ENCODE data around the gene SFXN5. TPM values are rescaled to one million over a fixed set of nuclear protein-coding genes. Genes with fewer than 3 reads are reported as not detected.

Gene SFXN5
- polyA plus RNA-seq, 3 donors = 5.9 to 28.6 (median 9.5) TPM

GRCh38 chr2:72913486-72914205 lies 157.9 kb downstream of the SFXN5 start:
- Mint-ChIP-seq H3K4me3 (peak overlapping the region in 1 of 2 donors; percentile 81), H3K27ac (no peak overlapping the region), H3K36me3 (peaks cover 3% of the 10 kb centered on the region in 2 donors), H3K9me3 (peaks cover 0 to 36% (median 14%) of the 10 kb centered on the region in 7 donors), H3K4me1 (peaks cover 13% of the 10 kb centered on the region), H3K27me3 (ENCODE audit: low read depth in 3 of 3) (peaks cover 77 to 93% (median 84%) of the 10 kb centered on the region in 3 donors)
- peaks cover 83 to 92% of the 10 kb centered on the region in 2 donors for H3K27me3 ChIP-seq (ENCODE audit: control insufficient read depth in 2 of 2, insufficient read depth in 2 of 2, low read length in 2 of 2)
- H2AFZ ChIP-seq (ENCODE audit: insufficient read depth, low read depth, low read length, poor library complexity, severe bottlenecking) = no peak overlapping the region
- no peak overlapping the region for H3K4me3 ChIP-seq (replicated peaks in 1 of 3; ENCODE audit: low read depth in 2 of 3, low read length in 3 of 3)
- DNase-seq = no peak
- no peaks in the 10 kb centered on the region for H3K79me2 ChIP-seq (ENCODE audit: insufficient read depth, low read length)
- H3K36me3 ChIP-seq (replicated peaks in 1 of 2; ENCODE audit: control insufficient read depth in 1 of 2, insufficient read depth in 2 of 2, low read length in 2 of 2) = no peaks in the 10 kb centered on the region
- intact Hi-C loops (cut with micrococcal nuclease) = no loop called here
- H3K4me2 ChIP-seq (replicated peaks; ENCODE audit: extremely low read depth, low read length, poor library complexity, severe bottlenecking) = no peak overlapping the region
- H3K9ac ChIP-seq (ENCODE audit: insufficient read depth, low read length, poor library complexity, severe bottlenecking) = no peak overlapping the region
- H3K9me3 ChIP-seq (replicated peaks in 1 of 2; ENCODE audit: control insufficient read depth in 1 of 2, insufficient read depth in 1 of 2, low read length in 2 of 2) = peaks cover under 1 to 38% of the 10 kb centered on the region in 2 donors
- no peak overlapping the region for H3K27ac ChIP-seq (ENCODE audit: low read depth in 1 of 2, low read length in 2 of 2)
- TF ChIP-seq CTCF (IDR thresholded peaks at IDR 0.05) = no peak
- H3K4me1 ChIP-seq (ENCODE audit: control insufficient read depth in 1 of 2, insufficient read depth in 2 of 2, low read length in 2 of 2) = peaks cover 16 to 29% of the 10 kb centered on the region in 2 donors
- no peaks in the 10 kb centered on the region for H4K20me1 ChIP-seq (ENCODE audit: insufficient read depth, low read length)
- 24% methylated on average over 2 of the region's 7 CpGs for WGBS (ENCODE audit: insufficient coverage)

GRCh38 chr2:72911256-72911655 lies 160.3 kb downstream of the SFXN5 start:
- Histone ChIP-seq H3K4me1 (ENCODE audit: control insufficient read depth in 1 of 2, insufficient read depth in 2 of 2, low read length in 2 of 2) (peaks cover 6 to 7% of the 10 kb centered on the region in 2 donors), H3K36me3 (replicated peaks in 1 of 2; ENCODE audit: control insufficient read depth in 1 of 2, insufficient read depth in 2 of 2, low read length in 2 of 2) (no peaks in the 10 kb centered on the region), H4K20me1 (ENCODE audit: insufficient read depth, low read length) (no peaks in the 10 kb centered on the region), H3K9ac (ENCODE audit: insufficient read depth, low read length, poor library complexity, severe bottlenecking) (no peak overlapping the region), H2AFZ (ENCODE audit: insufficient read depth, low read depth, low read length, poor library complexity, severe bottlenecking) (no peak overlapping the region), H3K4me3 (replicated peaks in 1 of 3; ENCODE audit: low read depth in 2 of 3, low read length in 3 of 3) (no peak overlapping the region), H3K9me3 (replicated peaks in 1 of 2; ENCODE audit: control insufficient read depth in 1 of 2, insufficient read depth in 1 of 2, low read length in 2 of 2) (peaks cover 0 to 24% of the 10 kb centered on the region in 2 donors), H3K79me2 (ENCODE audit: insufficient read depth, low read length) (no peaks in the 10 kb centered on the region), H3K27ac (ENCODE audit: low read depth in 1 of 2, low read length in 2 of 2) (no peak overlapping the region), H3K4me2 (replicated peaks; ENCODE audit: extremely low read depth, low read length, poor library complexity, severe bottlenecking) (no peak overlapping the region), H3K27me3 (ENCODE audit: control insufficient read depth in 2 of 2, insufficient read depth in 2 of 2, low read length in 2 of 2) (peaks cover 77 to 93% of the 10 kb centered on the region in 2 donors)
- Mint-ChIP-seq H3K27ac (no peak overlapping the region), H3K4me1 (peaks cover 3% of the 10 kb centered on the region), H3K36me3 (peaks cover 0 to 3% of the 10 kb centered on the region in 2 donors), H3K4me3 (peak overlapping the region in 1 of 2 donors; percentile 52), H3K9me3 (peaks cover 0 to 24% (median 7%) of the 10 kb centered on the region in 7 donors), H3K27me3 (ENCODE audit: low read depth in 3 of 3) (peaks cover 77 to 95% (median 87%) of the 10 kb centered on the region in 3 donors)
- intact Hi-C loops (cut with micrococcal nuclease) = no loop called here
- no CpG with 5 or more reads among the region's 1 CpG for WGBS (ENCODE audit: insufficient coverage)
- TF ChIP-seq CTCF (IDR thresholded peaks at IDR 0.05) = no peak
- DNase-seq = no peak
